ENCODE data around the gene GRK1.

GRCh38 chr13:113630804-113631203 is 36.2 kb upstream of the GRK1 start:
- TF ChIP-seq ZNF274 (IDR thresholded peaks at IDR 0.05; ENCODE audit: low read depth, low read length) (no peak), YY1 (IDR thresholded peaks at IDR 0.05; ENCODE audit: insufficient read depth, insufficient read length) (no peak), SUZ12 (IDR thresholded peaks at IDR 0.05; ENCODE audit: extremely low read depth, insufficient read depth, insufficient read length) (no peak)
